Endodermal cell (in vitro differentiated cells): ENCODE data around the gene SLC35A3. TPM values are rescaled to one million over a fixed set of nuclear protein-coding genes. Genes with fewer than 3 reads are reported as not detected.
"Not testable (repeated sequence)": the region's sequence is repeated elsewhere in the genome, so short reads cannot be mapped to it uniquely, and the experiment has no call there.

Experiments
- DNase-seq: peaks from one replicate; pipeline ENCODE4 v3.0.0-alpha.2; 2017
- H3K27ac ChIP-seq: 2 replicates; pipeline ENCODE4 v1.5.1; 2013; ENCODE audit warnings: mild to moderate bottlenecking, low read depth, low read length, moderate library complexity
- H3K27me3 ChIP-seq: 2 replicates; pipeline ENCODE4 v1.6.1; 2013; ENCODE audit warnings: mild to moderate bottlenecking, low read length, moderate library complexity; ENCODE audit not compliant: insufficient read depth, control insufficient read depth, poor library complexity, severe bottlenecking
- H3K36me3 ChIP-seq: 2 replicates; pipeline ENCODE4 v1.7.0; 2013; ENCODE audit warnings: mild to moderate bottlenecking, low read length, moderate library complexity; ENCODE audit not compliant: control insufficient read depth, insufficient read depth
- H3K4me1 ChIP-seq: one replicate; pipeline ENCODE4 v1.7.0; 2013; ENCODE audit warnings: low read length; ENCODE audit not compliant: control insufficient read depth, insufficient read depth
- H3K4me3 ChIP-seq: 2 replicates; pipeline ENCODE4 v1.5.1; 2013; ENCODE audit warnings: mild to moderate bottlenecking, low read length, moderate library complexity
- H3K9ac ChIP-seq: 2 replicates; pipeline ENCODE4 v1.6.1; 2013; ENCODE audit warnings: mild to moderate bottlenecking, low read length, moderate library complexity; ENCODE audit not compliant: poor library complexity, severe bottlenecking; ENCODE audit errors: extremely low read depth
- H3K9me3 ChIP-seq: 2 replicates; pipeline ENCODE4 v1.6.1; 2013; ENCODE audit warnings: mild to moderate bottlenecking, low read length, moderate library complexity; ENCODE audit not compliant: control insufficient read depth
- H3K27ac Mint-ChIP-seq: 2 replicates; pipeline ENCODE4 v1.8.0; 2020; ENCODE audit warnings: mixed read lengths
- H3K27me3 Mint-ChIP-seq: 2 replicates; pipeline ENCODE4 v1.8.0; 2021; ENCODE audit warnings: mild to moderate bottlenecking, mixed read lengths; ENCODE audit not compliant: insufficient read depth
- H3K36me3 Mint-ChIP-seq: 2 replicates; pipeline ENCODE4 v1.8.0; 2020; ENCODE audit warnings: low read depth, mixed read lengths
- H3K4me1 Mint-ChIP-seq: 2 replicates; pipeline ENCODE4 v1.8.0; 2020; ENCODE audit warnings: mixed read lengths
- H3K4me3 Mint-ChIP-seq: 2 replicates; pipeline ENCODE4 v1.8.0; 2020; ENCODE audit warnings: mild to moderate bottlenecking, moderate library complexity, mixed read lengths
- H3K9me3 Mint-ChIP-seq: 2 replicates; pipeline ENCODE4 v1.8.0; 2020; ENCODE audit warnings: mild to moderate bottlenecking, mixed read lengths
- CTCF ChIP-seq: fragments of 200-600 bp; sonication (generic); conservative IDR thresholded peaks from 2 replicates; pipeline ENCODE4 v1.5.0; 2021; ENCODE audit warnings: antibody characterized with exemption, mild to moderate bottlenecking
- WGBS, 2 experiments: methylation state at CpG; one replicate each; pipeline versions ENCODE4 v1.1.5 to v1.1.7; 2013; ENCODE audit warnings: missing lambda C conversion rate in 2 of 2, mixed read lengths in 1 of 2; ENCODE audit not compliant: insufficient coverage in 1 of 2, insufficient read length in 1 of 2; 5-methylcytosine and 5-hydroxymethylcytosine counted together
- total RNA-seq, 2 donors: library from RNA; stranded (reverse); fragmentation: NEBNext Ultra II Directional in 1 of 2; extraction: Animal tissue kit (Norgen Biotek cat#: 25700) in 1 of 2; gene quantifications; 2 replicates in 1 of 2; 3 replicates in 1 of 2; pipeline ENCODE4 v1.2.1, GENCODE V29; 2021

SLC35A3 gene
- total RNA-seq, 2 donors from 2014 or later: 41.2 to 47.0 TPM

GRCh38 chr1:99957818-99958217 is 12.0 kb upstream of the SLC35A3 start:
- Histone ChIP-seq H3K4me3 (peak overlapping the region; percentile 28), H3K4me1 (no peaks in the 10 kb centered on the region), H3K27ac (no peak overlapping the region), H3K36me3 (no peaks in the 10 kb centered on the region), H3K9me3 (peaks cover 52% of the 10 kb centered on the region), H3K27me3 (no peaks in the 10 kb centered on the region), H3K9ac (no peak overlapping the region)
- peak overlapping the region; percentile 70 for H3K27ac Mint-ChIP-seq
- 100% methylated on average over 1 of the region's 1 CpG; no CpG with 5 or more reads in 1 of the 2 experiments for WGBS, 2 experiments
- H3K27me3 Mint-ChIP-seq: no peaks in the 10 kb centered on the region
- no peak overlapping the region for H3K4me3 Mint-ChIP-seq
- H3K9me3 Mint-ChIP-seq: peaks cover 62% of the 10 kb centered on the region
- DNase-seq: no peak
- H3K36me3 Mint-ChIP-seq: peaks cover 15% of the 10 kb centered on the region
- H3K4me1 Mint-ChIP-seq: peaks cover 4% of the 10 kb centered on the region
- TF ChIP-seq CTCF: no peak

DNA sequence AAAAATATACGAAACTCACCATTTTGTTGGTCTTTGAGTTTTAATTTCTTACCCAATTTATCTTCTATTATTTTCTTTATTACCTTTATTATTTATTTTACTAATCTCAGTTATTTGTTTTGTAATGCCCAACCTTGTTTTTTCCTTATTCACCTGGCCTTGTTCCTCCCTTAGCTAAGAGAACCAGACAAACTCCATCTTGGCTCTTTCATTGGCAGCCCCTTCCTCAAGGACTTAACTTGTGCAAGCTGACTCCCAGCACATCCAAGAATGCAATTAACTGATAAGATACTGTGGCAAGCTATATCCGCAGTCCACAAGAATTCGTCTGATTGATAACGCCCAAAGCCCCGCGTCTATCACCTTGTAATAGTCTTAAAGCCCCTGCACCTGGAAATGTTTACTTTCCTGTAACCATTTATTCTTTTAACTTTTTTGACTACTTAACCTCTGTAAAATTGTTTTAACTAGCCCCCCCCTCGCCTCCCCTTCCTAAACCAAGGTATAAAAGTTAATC is 10.5 kb upstream of the SLC35A3 start:
- not testable (repeated sequence) for H3K4me3 Mint-ChIP-seq

DNA sequence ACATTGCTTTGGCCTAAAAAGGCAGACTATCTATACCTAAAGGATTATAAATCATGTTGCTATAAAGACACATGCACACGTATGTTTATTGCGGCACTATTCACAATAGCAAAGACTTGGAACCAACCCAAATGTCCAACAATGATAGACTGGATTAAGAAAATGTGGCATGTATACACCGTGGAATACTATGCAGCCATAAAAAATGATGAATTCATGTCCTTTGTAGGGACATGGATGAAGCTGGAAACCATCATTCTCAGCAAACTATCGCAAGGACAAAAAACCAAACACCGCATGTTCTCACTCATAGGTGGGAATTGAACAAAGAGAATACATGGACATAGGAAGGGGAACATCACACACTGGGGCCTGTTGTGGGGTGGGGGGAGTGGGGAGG is 9.5 kb upstream of the SLC35A3 start:
- Histone ChIP-seq H3K9ac (peak overlapping the region; percentile 36), H3K4me3 (peak overlapping the region; percentile 47), H3K9me3 (peaks cover 42% of the 10 kb centered on the region)
- H3K27me3 Mint-ChIP-seq, H3K4me3 Mint-ChIP-seq, H3K27me3 ChIP-seq, H3K27ac ChIP-seq, H3K27ac Mint-ChIP-seq, DNase-seq, H3K36me3 ChIP-seq, H3K4me1 ChIP-seq: not testable (repeated sequence)
- 100% methylated on average over 2 of the region's 5 CpGs; no CpG with 5 or more reads in 1 of the 2 experiments for WGBS, 2 experiments
- Mint-ChIP-seq H3K9me3 (peaks cover 52% of the 10 kb centered on the region), H3K36me3 (peaks cover 15% of the 10 kb centered on the region), H3K4me1 (peaks cover 13% of the 10 kb centered on the region)

More for the DNA sequence above, 10.5 kb upstream of the SLC35A3 start:
- 49 to 76% methylated on average over 5 to 6 of the region's 7 CpGs for WGBS, 2 experiments
- not testable (repeated sequence) for DNase-seq, H3K36me3 ChIP-seq, H3K27me3 ChIP-seq, H3K4me1 ChIP-seq, H3K27me3 Mint-ChIP-seq, H3K4me1 Mint-ChIP-seq, H3K4me3 ChIP-seq
- Histone ChIP-seq H3K9me3 (peaks cover 52% of the 10 kb centered on the region), H3K27ac (peak overlapping the region; percentile 67), H3K9ac (peak overlapping the region; percentile 36)
- H3K36me3 Mint-ChIP-seq: peaks cover 15% of the 10 kb centered on the region
- peaks cover 61% of the 10 kb centered on the region for H3K9me3 Mint-ChIP-seq
- peak overlapping the region; percentile 86 for H3K27ac Mint-ChIP-seq

DNA sequence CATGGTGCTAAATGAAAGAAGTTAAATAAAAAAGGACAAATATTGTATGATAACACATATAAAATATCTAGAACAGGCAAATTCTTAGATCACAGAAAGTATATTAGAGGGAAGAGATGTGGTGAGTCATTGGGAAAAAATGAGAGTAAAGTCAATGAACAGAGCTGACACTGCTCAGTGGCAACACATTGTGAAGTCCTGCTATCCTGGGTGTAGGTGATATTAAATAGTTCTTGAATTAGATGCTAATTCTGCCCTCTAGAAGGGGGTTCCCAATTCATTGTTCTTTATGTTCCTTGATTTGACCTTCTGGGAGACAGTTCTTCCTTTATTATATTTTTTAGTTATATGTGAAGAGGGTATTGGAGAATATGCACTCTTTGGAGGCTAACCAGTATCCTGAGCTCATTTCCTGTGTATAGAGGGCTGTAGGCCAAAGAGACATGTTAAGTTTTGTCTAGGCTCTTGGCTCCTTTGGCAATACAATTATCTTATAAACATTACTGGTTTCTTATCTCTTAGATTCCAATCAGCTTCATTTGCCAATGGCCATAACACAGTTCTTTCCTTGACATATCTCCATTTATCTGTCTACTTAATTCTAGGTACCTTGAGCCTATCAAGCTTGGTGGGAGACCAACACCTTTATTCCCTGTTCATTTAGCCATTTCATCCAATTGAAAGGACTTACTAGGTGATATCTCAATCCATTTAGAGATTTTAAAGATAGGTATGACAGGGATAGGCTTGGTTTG is 6.6 kb upstream of the SLC35A3 start:
- Histone ChIP-seq H3K4me3 (no peak overlapping the region), H3K36me3 (no peaks in the 10 kb centered on the region), H3K9me3 (peaks cover 13% of the 10 kb centered on the region), H3K27ac (no peak overlapping the region), H3K9ac (no peak overlapping the region), H3K27me3 (no peaks in the 10 kb centered on the region), H3K4me1 (peaks cover 3% of the 10 kb centered on the region)
- H3K9me3 Mint-ChIP-seq: peaks cover 24% of the 10 kb centered on the region
- no peak overlapping the region for H3K27ac Mint-ChIP-seq
- peaks cover 19% of the 10 kb centered on the region for H3K4me1 Mint-ChIP-seq
- H3K4me3 Mint-ChIP-seq: no peak overlapping the region
- H3K27me3 Mint-ChIP-seq: no peaks in the 10 kb centered on the region
- H3K36me3 Mint-ChIP-seq: no peaks in the 10 kb centered on the region
- DNase-seq: no peak
- TF ChIP-seq CTCF: no peak
